T-helper 2 cell treated with Interferon-gamma antibody and Interleukin-4, amounts not matched to agents 5 μg/mL and 100 μg/mL, for 36 hours (primary cell): ENCODE data around the gene GP9.
"Not testable (repeated sequence)": the region's sequence is repeated elsewhere in the genome, so short reads cannot be mapped to it uniquely, and the experiment has no call there.

ENCODE experiments used
- DNase-seq: peaks from one replicate; pipeline ENCODE4 v3.0.0; 2021; ENCODE audit warnings: low spot score
- H3K27ac Mint-ChIP-seq: one replicate; pipeline ENCODE4 v1.8.0; 2021; ENCODE audit warnings: mild to moderate bottlenecking, mixed read lengths
- H3K27me3 Mint-ChIP-seq: one replicate; pipeline ENCODE4 v1.8.0; 2021; ENCODE audit warnings: low read depth, mixed read lengths
- H3K36me3 Mint-ChIP-seq: one replicate; pipeline ENCODE4 v1.8.0; 2021; ENCODE audit warnings: low read depth, mixed read lengths
- H3K4me1 Mint-ChIP-seq: one replicate; pipeline ENCODE4 v1.8.0; 2021; ENCODE audit warnings: low read depth, mixed read lengths
- H3K4me3 Mint-ChIP-seq: one replicate; pipeline ENCODE4 v1.8.0; 2022; ENCODE audit warnings: mild to moderate bottlenecking, moderate library complexity, mixed read lengths
- H3K9me3 Mint-ChIP-seq: one replicate; pipeline ENCODE4 v1.8.0; 2021; ENCODE audit warnings: mixed read lengths

GP9 gene

GRCh38 chr3:129111076-129111780 is 50.6 kb downstream of the GP9 start:
- H3K27me3 Mint-ChIP-seq, H3K9me3 Mint-ChIP-seq, DNase-seq, H3K4me3 Mint-ChIP-seq: not testable (repeated sequence)
- Mint-ChIP-seq H3K27ac (peak overlapping the region; percentile 67), H3K4me1 (peaks cover 56% of the 10 kb centered on the region), H3K36me3 (peaks cover 53% of the 10 kb centered on the region)
